ENCODE data around the gene BCL2L1.

Gene BCL2L1

DNA sequence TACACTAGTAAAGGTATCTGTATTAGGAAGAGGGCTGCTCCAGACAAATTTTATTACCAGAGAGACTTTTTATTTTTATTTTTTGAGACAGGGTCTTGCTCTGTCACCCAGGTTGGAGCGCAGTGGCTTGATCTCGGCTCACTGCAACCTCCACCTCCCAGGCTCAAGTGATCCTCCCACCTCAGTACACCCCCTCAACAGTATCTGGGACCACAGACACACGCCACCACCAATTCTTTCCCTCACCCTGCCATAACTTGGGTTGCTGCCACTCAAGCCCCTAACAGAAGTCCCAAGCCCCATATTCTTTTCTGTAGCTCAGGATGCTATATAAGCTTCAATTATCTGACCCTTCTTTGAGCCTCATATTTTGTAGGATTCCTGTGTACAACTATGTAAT, 6.9 kb downstream of the BCL2L1 start:
- peak overlapping the region; percentile 97 to 99 for H3K27ac ChIP-seq
- TF ChIP-seq, protein P1, sequence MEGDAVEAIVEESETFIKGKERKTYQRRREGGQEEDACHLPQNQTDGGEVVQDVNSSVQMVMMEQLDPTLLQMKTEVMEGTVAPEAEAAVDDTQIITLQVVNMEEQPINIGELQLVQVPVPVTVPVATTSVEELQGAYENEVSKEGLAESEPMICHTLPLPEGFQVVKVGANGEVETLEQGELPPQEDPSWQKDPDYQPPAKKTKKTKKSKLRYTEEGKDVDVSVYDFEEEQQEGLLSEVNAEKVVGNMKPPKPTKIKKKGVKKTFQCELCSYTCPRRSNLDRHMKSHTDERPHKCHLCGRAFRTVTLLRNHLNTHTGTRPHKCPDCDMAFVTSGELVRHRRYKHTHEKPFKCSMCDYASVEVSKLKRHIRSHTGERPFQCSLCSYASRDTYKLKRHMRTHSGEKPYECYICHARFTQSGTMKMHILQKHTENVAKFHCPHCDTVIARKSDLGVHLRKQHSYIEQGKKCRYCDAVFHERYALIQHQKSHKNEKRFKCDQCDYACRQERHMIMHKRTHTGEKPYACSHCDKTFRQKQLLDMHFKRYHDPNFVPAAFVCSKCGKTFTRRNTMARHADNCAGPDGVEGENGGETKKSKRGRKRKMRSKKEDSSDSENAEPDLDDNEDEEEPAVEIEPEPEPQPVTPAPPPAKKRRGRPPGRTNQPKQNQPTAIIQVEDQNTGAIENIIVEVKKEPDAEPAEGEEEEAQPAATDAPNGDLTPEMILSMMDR (IDR thresholded peaks at IDR 0.05): no peak
- no peaks in the 10 kb centered on the region for H3K9me3 ChIP-seq
- no peak for DNase-seq
- peak overlapping the region in 1 of 2 donors; percentile 17 for H3K4me3 ChIP-seq
- peaks cover 0 to 98% (median 88%) of the 10 kb centered on the region in 4 donors for H3K4me1 ChIP-seq
- intact Hi-C loops (cut with DNase I; ENCODE audit: low total_unique reads): no loop called here
- no peaks in the 10 kb centered on the region for H3K27me3 ChIP-seq
- H3K36me3 ChIP-seq: peaks cover 0 to 8% (median 6%) of the 10 kb centered on the region in 3 donors

DNA sequence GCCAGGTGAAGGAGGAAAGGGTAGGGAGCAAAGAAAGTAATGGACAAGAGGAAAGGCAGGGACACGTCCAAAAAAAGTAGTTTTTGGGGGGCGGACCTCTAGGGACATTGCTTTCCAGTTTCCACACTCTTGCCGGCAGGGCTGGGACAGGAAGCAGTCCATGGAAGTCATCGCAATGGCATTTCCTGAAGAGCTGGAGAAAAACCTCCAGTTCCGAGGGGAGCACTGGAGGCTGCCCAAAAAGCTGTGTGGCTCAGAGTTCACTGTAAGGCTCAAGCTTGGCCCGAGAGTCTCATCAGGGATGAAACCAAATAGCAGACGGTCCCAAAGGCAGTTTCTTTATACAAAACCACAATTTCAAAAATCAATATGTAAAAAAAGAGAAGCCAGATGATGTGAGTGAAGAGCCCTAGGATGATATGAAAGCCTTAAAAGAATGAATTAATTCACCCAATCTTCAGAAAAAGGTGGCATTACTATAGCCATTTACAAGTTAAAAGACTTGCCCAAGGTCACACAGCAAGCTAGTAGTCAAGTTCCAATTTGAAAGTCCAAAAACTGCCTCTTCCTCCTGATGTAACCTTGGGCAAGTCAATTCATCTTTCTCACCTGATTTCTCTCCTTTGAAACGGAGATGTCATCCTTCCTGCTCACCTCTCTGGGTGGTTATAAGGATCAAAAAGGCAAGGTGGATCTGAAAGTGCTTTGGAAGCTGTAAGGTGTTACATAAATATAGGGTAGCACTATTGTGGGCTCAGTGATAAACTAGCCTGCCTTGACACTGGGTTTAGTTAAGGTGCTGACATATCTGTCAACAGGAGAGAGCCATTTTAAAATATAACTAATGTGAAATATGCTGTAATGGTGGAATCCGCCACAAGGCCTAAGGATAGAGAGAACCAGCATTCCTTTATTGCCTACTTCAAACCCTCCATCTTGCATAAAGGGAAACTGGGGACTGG, 9.1 kb downstream of the BCL2L1 start:
- Histone ChIP-seq H3K9me3 (no peaks in the 10 kb centered on the region), H3K4me1 (peaks cover 0 to 100% (median 87%) of the 10 kb centered on the region in 4 donors), H3K36me3 (peaks cover 0 to 12% (median 11%) of the 10 kb centered on the region in 3 donors), H3K27ac (peak overlapping the region; percentile 97 to 99), H3K4me3 (peak overlapping the region; percentile 31 to 42), H3K27me3 (no peaks in the 10 kb centered on the region)
- DNase-seq: peak; percentile 90 to 93
- TF ChIP-seq, protein P1 (IDR thresholded peaks at IDR 0.05): no peak
- intact Hi-C loops (cut with DNase I; ENCODE audit: low total_unique reads): no loop called here

DNA sequence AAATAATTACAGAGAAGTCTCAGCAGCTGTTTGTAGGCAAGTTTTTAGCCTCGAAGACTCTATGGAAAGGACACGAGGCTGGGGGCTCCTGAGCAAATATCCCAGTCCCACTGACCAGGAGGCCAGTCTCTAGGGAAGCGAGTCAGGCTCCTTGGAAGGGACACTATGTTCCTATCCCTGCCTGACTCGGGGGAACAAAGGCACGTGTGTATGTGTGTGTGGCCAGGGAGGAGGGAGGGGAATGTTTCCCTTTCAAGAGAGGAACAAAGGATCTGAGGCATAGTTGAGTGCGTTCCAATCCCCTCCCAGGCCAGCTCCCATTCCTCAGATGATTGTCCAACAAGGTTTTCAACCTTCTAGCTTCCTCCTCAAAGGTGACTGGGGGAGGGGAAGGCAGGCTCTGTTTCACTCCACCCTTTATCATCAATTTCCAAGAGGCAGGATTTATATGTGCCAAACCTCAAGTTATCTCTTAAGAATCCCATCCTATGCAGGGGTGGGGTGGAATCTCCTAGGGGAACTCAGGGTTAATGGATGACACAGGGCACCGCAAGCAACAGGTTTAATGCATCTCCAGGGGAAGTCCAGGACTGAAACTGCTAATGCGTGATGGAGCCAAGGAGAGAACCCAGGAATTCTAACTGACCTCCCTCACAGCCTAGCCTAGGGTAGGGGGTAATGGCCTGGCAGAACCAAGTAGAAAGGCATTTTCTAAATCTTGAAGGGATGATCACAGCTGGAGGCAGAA, 9.9 kb downstream of the BCL2L1 start:
- H3K36me3 ChIP-seq: peaks cover 0 to 19% (median 13%) of the 10 kb centered on the region in 3 donors
- peaks cover 0 to 100% (median 87%) of the 10 kb centered on the region in 4 donors for H3K4me1 ChIP-seq

DNA sequence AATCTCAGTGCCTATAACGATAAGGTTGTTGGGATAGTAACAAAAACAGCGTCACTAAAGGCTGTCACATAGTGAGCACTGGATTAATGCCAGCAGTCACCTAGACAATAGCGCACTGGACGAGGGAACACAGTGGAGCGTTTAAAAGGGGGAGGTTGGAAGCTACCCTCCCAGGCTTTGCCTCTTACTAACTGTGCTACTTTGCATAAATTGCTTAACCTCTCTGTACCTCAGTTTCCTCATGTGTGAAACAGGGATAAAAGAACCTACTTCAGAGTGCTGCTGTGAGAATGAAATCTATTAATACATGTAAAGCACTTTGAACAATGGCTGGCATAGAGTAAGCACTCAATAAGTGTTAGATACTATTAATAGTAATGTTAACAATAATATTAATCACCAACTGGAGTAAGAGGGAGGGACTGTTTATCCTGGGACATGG, 10.5 kb downstream of the BCL2L1 start:
- Histone ChIP-seq H3K4me1 (peaks cover 0 to 99% (median 81%) of the 10 kb centered on the region in 4 donors), H3K27ac (peak overlapping the region; percentile 97 to 99), H3K36me3 (peaks cover 4 to 25% (median 17%) of the 10 kb centered on the region in 3 donors), H3K27me3 (no peaks in the 10 kb centered on the region), H3K9me3 (no peaks in the 10 kb centered on the region), H3K4me3 (peak overlapping the region in 1 of 2 donors; percentile 42)
- intact Hi-C loops (cut with DNase I; ENCODE audit: low total_unique reads): no loop called here
- TF ChIP-seq, protein P1 (IDR thresholded peaks at IDR 0.05): no peak
- no peak for DNase-seq

More for the DNA sequence above, 9.9 kb downstream of the BCL2L1 start:
- Histone ChIP-seq H3K27me3 (no peaks in the 10 kb centered on the region), H3K4me3 (peak overlapping the region; percentile 31 to 42), H3K9me3 (no peaks in the 10 kb centered on the region), H3K27ac (peak overlapping the region; percentile 97 to 99)
- DNase-seq: peak; percentile 96
- intact Hi-C loops (cut with DNase I; ENCODE audit: low total_unique reads): no loop called here
- TF ChIP-seq, protein P1 (IDR thresholded peaks at IDR 0.05): no peak
